ENCODE data around the gene WDR5. TPM values are rescaled to one million over a fixed set of nuclear protein-coding genes. Genes with fewer than 3 reads are reported as not detected.

WDR5 gene
- total and polyA plus RNA-seq, 2 of the 13 experiments (the other 11 are each of a cell fraction or from before 2014, with no cell fraction given) = 34.3 TPM

- TF ChIP-seq YEATS4 (CRISPR knock-in tag; IDR thresholded peaks at IDR 0.05; ENCODE audit: borderline replicate concordance) (peak; percentile 61; the same call in 1 of the 2 replicates), RFXAP (CRISPR knock-in tag; IDR thresholded peaks at IDR 0.05; ENCODE audit: borderline replicate concordance) (0 out of 2 replicates have a peak, but pooled peaks have one; percentile 30), ZNF629 (CRISPR knock-in tag; conservative IDR thresholded peaks at IDR 0.05) (peak; percentile 26; the same call in 1 of the 2 replicates), ZNF296 (CRISPR knock-in tag; conservative IDR thresholded peaks at IDR 0.05) (peak; percentile 59; the same call in 1 of the 2 replicates), CC2D1A (CRISPR knock-in tag; IDR thresholded peaks at IDR 0.05) (0 out of 2 replicates have a peak, but pooled peaks have one; percentile 28), HDAC1 (CRISPR knock-in tag; IDR thresholded peaks at IDR 0.05) (peak; percentile 70), NR2C2 (CRISPR knock-in tag; IDR thresholded peaks at IDR 0.05; ENCODE audit: borderline replicate concordance) (no peak; the same call in 1 of the 2 replicates), ZNF331 (CRISPR knock-in tag; IDR thresholded peaks at IDR 0.05) (no peak; the same call in 1 of the 2 replicates), GTF2F1 (IDR thresholded peaks at IDR 0.05; ENCODE audit: low read length) (no peak), DPF2 (CRISPR knock-in tag; IDR thresholded peaks at IDR 0.05; ENCODE audit: borderline replicate concordance, low read depth) (0 out of 2 replicates have a peak, but pooled peaks have one; percentile 25), HNF1B (CRISPR knock-in tag; IDR thresholded peaks at IDR 0.05) (peak; percentile 52), GABPB1 (CRISPR knock-in tag; IDR thresholded peaks at IDR 0.05) (peak; percentile 50; the same call in 1 of the 2 replicates), ELF3 (CRISPR knock-in tag; IDR thresholded peaks at IDR 0.05) (peak; percentile 28; the same call in 1 of the 2 replicates), RARA (CRISPR knock-in tag; IDR thresholded peaks at IDR 0.05) (peak; percentile 62), ZNF510 (CRISPR knock-in tag; IDR thresholded peaks at IDR 0.05; ENCODE audit: low read depth) (no peak), ZNF543 (CRISPR knock-in tag; IDR thresholded peaks at IDR 0.05) (peak; percentile 58; the same call in 1 of the 2 replicates), TBX2 (CRISPR knock-in tag; IDR thresholded peaks at IDR 0.05; ENCODE audit: borderline replicate concordance) (peak; percentile 72; the same call in 1 of the 2 replicates), ZNF724P (CRISPR knock-in tag; IDR thresholded peaks at IDR 0.05; ENCODE audit: borderline replicate concordance) (peak; percentile 81; the same call in 1 of the 2 replicates), ZNF281 (CRISPR knock-in tag; IDR thresholded peaks at IDR 0.05; ENCODE audit: borderline replicate concordance) (peak; percentile 12; the same call in 1 of the 2 replicates), ZKSCAN8 (CRISPR knock-in tag; IDR thresholded peaks at IDR 0.05; ENCODE audit: borderline replicate concordance) (no peak), NFKBIZ (CRISPR knock-in tag; IDR thresholded peaks at IDR 0.05) (no peak), MEF2D (CRISPR knock-in tag; IDR thresholded peaks at IDR 0.05) (peak; percentile 93), TARDBP (CRISPR knock-in tag; IDR thresholded peaks at IDR 0.05) (peak; percentile 60; the same call in 1 of the 2 replicates), ZNF350 (CRISPR knock-in tag; IDR thresholded peaks at IDR 0.05; ENCODE audit: borderline replicate concordance, low read depth) (peak; percentile 64; the same call in 1 of the 2 replicates), RXRB (CRISPR knock-in tag; IDR thresholded peaks at IDR 0.05; ENCODE audit: borderline replicate concordance) (peak; percentile 90), FOXO1 (CRISPR knock-in tag; IDR thresholded peaks at IDR 0.05) (peak; percentile 35), WIZ (CRISPR knock-in tag; IDR thresholded peaks at IDR 0.05) (0 out of 2 replicates have a peak, but pooled peaks have one; percentile 45)
These were observed 40.1 kb downstream of the WDR5 start (continued) for GRCh38 chr9:134175808-134176598.
